Measurements from ENCODE around the gene HDAC1.

HDAC1 gene

DNA sequence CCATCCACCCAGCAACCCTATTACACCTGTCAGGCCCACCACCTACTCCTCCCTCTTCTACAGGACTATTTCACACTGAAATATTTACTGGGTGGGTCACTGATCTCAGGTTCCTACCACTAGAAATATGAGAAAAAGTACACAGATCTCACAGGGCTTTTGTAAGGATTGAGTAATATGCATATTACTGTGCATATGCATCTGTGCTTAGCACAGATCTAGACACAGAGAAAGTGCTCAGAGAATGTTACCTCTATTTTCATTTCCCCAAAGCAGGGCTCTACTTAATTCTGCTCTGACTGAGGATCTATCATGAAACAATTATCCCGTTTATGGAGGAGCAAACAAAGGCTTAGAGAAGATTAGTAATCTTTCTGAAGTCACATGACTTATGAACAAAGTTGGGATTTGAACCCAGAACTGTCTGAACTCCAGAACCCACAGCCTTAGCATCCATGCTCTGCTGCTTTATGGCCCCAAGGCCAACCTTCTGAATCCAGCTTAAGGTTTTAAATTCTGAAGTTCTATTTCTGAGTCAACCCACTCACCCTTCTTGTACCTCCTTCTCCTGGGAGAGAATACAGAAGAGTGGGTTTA, 82.2 kb downstream of the HDAC1 start:
- no peak for DNase-seq (ENCODE audit: low read depth)

DNA sequence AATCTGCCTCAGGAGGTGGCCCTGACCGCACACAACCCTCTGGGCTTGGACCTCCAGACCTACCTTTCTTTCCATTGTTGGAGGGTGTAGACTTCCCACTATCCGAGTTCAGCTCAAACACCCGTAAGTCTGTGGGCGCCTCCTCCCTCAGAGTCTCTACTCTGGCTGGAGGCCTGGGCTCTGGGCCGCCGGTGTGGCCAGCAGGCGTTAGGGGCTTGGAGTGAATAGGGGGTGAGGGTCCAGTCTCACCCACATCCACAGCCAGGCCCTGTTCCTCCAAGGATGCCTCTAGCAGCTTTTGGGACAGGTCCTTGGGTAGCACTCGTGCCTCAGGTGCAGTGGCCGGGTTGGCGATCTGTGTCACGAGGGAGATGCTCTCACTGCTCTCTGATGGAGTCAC, 84.3 kb downstream of the HDAC1 start:
- no peak for DNase-seq (ENCODE audit: low read depth)

DNA sequence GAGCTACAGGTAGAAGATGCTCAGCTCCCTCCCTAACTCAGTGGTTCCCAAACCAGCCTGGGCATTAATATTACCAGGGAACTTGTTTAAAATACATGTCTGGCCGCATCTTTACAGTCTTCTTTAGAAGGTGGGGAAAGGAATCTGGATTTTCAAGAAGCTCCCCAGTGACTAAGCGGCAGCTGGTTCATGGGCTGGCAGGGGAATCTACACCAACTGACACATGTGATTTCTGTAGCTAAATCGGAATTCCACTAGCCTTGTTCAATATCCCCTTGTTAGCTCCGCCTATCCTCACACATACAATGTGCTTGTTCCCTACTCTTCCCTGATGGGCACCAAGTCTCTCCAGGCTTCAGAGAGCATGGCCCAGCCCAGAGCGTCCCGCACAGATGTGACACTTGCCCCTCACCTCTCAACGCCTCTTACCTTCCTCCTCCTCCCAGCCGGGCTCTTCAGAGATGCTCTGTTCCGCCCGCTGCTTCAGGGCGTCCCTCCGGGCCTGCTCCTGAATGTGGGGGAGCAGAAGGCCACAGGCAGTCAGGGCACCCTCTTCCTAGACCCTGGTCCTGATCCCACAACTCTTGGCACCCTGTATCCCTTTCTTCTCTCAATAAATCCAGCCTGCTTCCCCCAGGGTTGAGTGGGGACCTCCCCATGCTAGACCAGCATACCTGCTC, 85.8 kb downstream of the HDAC1 start:
- DNase-seq (ENCODE audit: low read depth): no peak

DNA sequence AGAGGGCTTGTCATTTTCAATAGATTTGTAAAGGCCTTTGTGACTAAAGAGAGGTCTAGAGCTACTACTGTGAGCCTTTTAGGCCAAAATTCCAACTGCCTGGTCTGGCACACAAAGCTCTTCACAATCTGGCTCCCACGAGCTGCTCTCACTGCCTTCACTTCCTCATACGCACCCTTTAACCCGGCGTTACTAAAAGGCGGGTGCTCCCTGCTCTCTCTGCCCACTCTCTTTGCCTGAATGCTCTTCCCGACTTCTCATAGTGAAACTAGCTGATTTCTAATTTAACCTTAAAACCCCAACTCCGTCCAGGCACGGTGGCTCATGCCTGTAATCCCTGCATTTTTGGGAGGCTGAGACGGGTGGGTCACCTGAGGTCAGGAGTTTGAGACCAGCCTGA, 88.2 kb downstream of the HDAC1 start:
- no peak for DNase-seq (ENCODE audit: low read depth)

All from GM04504 (cell line).